GOT3 (cell line): Measurements from ENCODE around the gene SCGB1D2.

ENCODE experiments used
- DNase-seq: peaks from one replicate; lab custom pipeline; 2025; ENCODE audit warnings: mixed read lengths; lab: John Stamatoyannopoulos, UW

SCGB1D2 gene

GRCh38 chr11:62260261-62260953 lies 18.4 kb downstream of the SCGB1D2 start:
- DNase-seq = no peak

- DNase-seq = no peak
Observed at GRCh38 chr11:62264004-62264403, 22.0 kb downstream of the SCGB1D2 start.

- no peak for DNase-seq
Observed at GRCh38 chr11:62266558-62266957, 24.5 kb downstream of the SCGB1D2 start.

- DNase-seq = no peak
Observed at GRCh38 chr11:62267050-62267449, 25.0 kb downstream of the SCGB1D2 start.

DNA sequence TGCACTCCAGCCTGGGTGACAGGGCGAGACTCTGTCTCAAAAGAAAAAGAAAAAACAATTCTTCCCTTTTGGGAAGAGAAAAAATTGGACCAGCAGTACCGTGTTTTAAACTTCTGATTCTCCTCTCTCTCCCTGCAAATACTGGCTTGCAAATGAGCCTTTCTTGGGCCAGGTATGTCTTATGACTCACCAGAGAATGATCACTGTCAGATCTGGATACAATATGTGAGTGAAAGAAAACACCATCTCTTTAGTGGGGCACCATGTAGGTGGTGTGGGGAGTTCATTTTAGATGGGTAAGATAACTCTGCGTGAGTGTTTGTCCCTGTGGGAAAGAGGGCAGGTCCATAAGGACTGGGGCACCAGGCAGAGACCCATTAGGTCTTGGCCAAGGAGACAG lies 25.5 kb downstream of the SCGB1D2 start:
- DNase-seq = no peak

DNA sequence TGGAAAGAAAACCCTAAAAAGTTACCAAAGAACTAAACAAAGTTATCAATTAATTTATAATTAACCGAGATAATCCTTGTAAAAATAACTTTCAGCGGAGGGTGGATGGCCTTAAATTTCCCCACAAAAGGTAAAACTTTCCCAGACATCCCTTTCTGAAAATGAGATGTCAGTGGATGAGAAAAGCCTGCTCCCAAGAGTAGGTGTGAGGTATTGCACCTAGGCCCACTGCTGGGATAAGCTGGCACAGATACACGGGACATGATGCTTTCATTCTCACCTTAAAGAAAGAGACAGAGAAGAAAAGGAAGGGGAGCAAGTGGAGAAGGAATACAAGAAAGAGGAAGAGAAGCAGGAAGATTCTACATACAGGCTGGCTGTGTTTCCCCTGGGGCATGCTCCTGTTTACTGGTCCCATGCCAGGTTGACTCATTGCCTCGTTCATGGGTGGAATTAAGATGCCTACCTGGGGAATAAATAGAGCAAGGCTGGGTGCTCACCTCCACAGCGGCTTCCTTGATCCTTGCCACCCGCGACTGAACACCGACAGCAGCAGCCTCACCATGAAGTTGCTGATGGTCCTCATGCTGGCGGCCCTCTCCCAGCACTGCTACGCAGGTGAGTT lies 27.7 kb downstream of the SCGB1D2 start, which contains the start of gene SCGB2A2:
SCGB2A2 (plus strand) TSS at position 505 of the 625 bp plus-strand sequence; CDS start at position 564, 59 bp downstream.
- no peak for DNase-seq

DNA sequence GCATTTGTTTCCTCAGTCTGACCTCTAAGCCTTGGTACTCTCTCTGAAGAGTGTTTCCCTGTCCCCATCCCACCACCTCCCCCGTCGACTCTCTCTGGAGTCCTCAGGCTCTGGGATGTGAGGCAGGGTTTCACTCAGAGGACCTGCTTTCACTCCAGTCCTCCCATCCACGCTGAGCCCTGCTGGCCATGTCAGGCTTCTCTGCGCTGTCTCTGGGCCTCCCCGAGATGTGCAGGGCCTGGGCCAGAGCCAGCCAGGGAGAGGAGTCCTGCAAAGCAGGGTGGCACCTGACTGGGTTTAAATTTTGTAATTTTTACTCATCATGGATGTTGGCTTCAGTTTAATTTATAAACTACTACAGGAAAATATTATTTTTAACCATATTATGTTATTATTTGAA lies 31.2 kb downstream of the SCGB1D2 start:
- no peak for DNase-seq

- DNase-seq = no peak
Observed at GRCh38 chr11:62273789-62274275, 31.8 kb downstream of the SCGB1D2 start.

- DNase-seq = no peak
Observed at GRCh38 chr11:62280452-62280851, 38.4 kb downstream of the SCGB1D2 start.
